Osteocyte (in vitro differentiated cells): Measurements from ENCODE around the gene ZNF215. TPM values are rescaled to one million over a fixed set of nuclear protein-coding genes. Genes with fewer than 3 reads are reported as not detected.
"Not testable (repeated sequence)": the region's sequence is repeated elsewhere in the genome, so short reads cannot be mapped to it uniquely, and the experiment has no call there.

ENCODE experiments used
- DNase-seq: peaks from one replicate; pipeline ENCODE4 v3.0.0; 2021; ENCODE audit warnings: mixed read lengths; ENCODE audit not compliant: unreplicated experiment; ENCODE audit errors: extremely low spot score
- H3K27ac Mint-ChIP-seq: one replicate; pipeline ENCODE4 v1.8.0; 2021; ENCODE audit warnings: mild to moderate bottlenecking, mixed read lengths; ENCODE audit not compliant: unreplicated experiment
- H3K27me3 Mint-ChIP-seq: one replicate; pipeline ENCODE4 v1.8.0; 2021; ENCODE audit warnings: mixed read lengths; ENCODE audit not compliant: unreplicated experiment
- H3K36me3 Mint-ChIP-seq: one replicate; pipeline ENCODE4 v1.8.0; 2021; ENCODE audit warnings: mixed read lengths; ENCODE audit not compliant: unreplicated experiment
- H3K4me1 Mint-ChIP-seq: one replicate; pipeline ENCODE4 v1.8.0; 2021; ENCODE audit warnings: mixed read lengths; ENCODE audit not compliant: unreplicated experiment
- H3K4me3 Mint-ChIP-seq: one replicate; pipeline ENCODE4 v1.8.0; 2021; ENCODE audit warnings: mild to moderate bottlenecking, moderate library complexity, mixed read lengths; ENCODE audit not compliant: unreplicated experiment
- H3K9me3 Mint-ChIP-seq: one replicate; pipeline ENCODE4 v1.8.0; 2021; ENCODE audit warnings: mixed read lengths; ENCODE audit not compliant: unreplicated experiment
- CTCF ChIP-seq: fragments of 200-600 bp; sonication (generic); IDR thresholded peaks from 2 replicates; pipeline ENCODE4 v1.5.0; 2021; ENCODE audit warnings: antibody characterized with exemption, mild to moderate bottlenecking, moderate library complexity
- total RNA-seq: library from RNA; stranded (reverse); gene quantifications from 2 replicates; pipeline ENCODE4 v1.2.1, GENCODE V29; 2021

Gene ZNF215
- total RNA-seq, 1 donor from 2014 or later, result 2.7 TPM

- Mint-ChIP-seq H3K9me3 (no peaks in the 10 kb centered on the region), H3K36me3 (no peaks in the 10 kb centered on the region), H3K27me3 (peaks cover 7% of the 10 kb centered on the region), H3K4me1 (no peaks in the 10 kb centered on the region), H3K4me3 (no peak overlapping the region), H3K27ac (no peak overlapping the region)
- no peak for TF ChIP-seq CTCF
- no peak for DNase-seq
Measured at GRCh38 chr11:6900327-6900999, 25.8 kb upstream of the ZNF215 start.

GRCh38 chr11:6904804-6905203, 21.4 kb upstream of the ZNF215 start:
- not testable (repeated sequence) for H3K27ac Mint-ChIP-seq, H3K27me3 Mint-ChIP-seq, DNase-seq, H3K9me3 Mint-ChIP-seq, H3K36me3 Mint-ChIP-seq, H3K4me1 Mint-ChIP-seq, H3K4me3 Mint-ChIP-seq

GRCh38 chr11:6911378-6911777, 14.8 kb upstream of the ZNF215 start:
- H3K27me3 Mint-ChIP-seq, result peaks cover 12% of the 10 kb centered on the region
- no peaks in the 10 kb centered on the region for H3K36me3 Mint-ChIP-seq
- no peak overlapping the region for H3K4me3 Mint-ChIP-seq
- H3K27ac Mint-ChIP-seq, result no peak overlapping the region
- no peaks in the 10 kb centered on the region for H3K9me3 Mint-ChIP-seq
- DNase-seq, result no peak
- no peak for TF ChIP-seq CTCF
- no peaks in the 10 kb centered on the region for H3K4me1 Mint-ChIP-seq

GRCh38 chr11:6911948-6912347, 14.3 kb upstream of the ZNF215 start:
- Mint-ChIP-seq H3K27me3 (peaks cover 13% of the 10 kb centered on the region), H3K4me1 (no peaks in the 10 kb centered on the region), H3K27ac (no peak overlapping the region), H3K4me3 (no peak overlapping the region), H3K36me3 (no peaks in the 10 kb centered on the region), H3K9me3 (no peaks in the 10 kb centered on the region)
- DNase-seq, result no peak
- no peak for TF ChIP-seq CTCF

- Mint-ChIP-seq H3K36me3 (no peaks in the 10 kb centered on the region), H3K4me1 (no peaks in the 10 kb centered on the region)
- DNase-seq, result no peak
Measured at GRCh38 chr11:6919698-6920097, 6.5 kb upstream of the ZNF215 start.

More at GRCh38 chr11:6919698-6920097, 6.5 kb upstream of the ZNF215 start:
- Mint-ChIP-seq H3K4me3 (no peak overlapping the region), H3K9me3 (no peaks in the 10 kb centered on the region), H3K27me3 (peaks cover 5% of the 10 kb centered on the region), H3K27ac (no peak overlapping the region)
- no peak for TF ChIP-seq CTCF
